ENCODE data around the gene SYT1.

DNA sequence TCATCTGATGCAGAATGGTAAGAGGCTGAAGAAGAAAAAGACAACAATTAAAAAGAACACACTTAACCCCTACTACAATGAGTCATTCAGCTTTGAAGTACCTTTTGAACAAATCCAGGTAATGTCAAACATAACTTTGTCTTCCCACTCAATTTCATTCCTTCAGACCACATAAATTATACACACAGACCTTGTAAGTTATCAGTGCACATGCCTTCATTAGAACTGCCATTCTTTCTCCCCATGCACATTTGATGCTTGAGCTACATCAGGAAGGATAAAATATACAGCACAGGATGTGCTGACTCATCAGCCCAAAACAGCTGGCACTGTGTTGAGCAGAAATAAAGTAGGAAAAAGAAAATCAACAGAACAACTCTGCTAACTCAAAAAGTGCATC, 579.5 kb downstream of the SYT1 start:
- no peak for TF ChIP-seq POLR2A (IDR thresholded peaks at IDR 0.05)
- TF ChIP-seq, protein P1, sequence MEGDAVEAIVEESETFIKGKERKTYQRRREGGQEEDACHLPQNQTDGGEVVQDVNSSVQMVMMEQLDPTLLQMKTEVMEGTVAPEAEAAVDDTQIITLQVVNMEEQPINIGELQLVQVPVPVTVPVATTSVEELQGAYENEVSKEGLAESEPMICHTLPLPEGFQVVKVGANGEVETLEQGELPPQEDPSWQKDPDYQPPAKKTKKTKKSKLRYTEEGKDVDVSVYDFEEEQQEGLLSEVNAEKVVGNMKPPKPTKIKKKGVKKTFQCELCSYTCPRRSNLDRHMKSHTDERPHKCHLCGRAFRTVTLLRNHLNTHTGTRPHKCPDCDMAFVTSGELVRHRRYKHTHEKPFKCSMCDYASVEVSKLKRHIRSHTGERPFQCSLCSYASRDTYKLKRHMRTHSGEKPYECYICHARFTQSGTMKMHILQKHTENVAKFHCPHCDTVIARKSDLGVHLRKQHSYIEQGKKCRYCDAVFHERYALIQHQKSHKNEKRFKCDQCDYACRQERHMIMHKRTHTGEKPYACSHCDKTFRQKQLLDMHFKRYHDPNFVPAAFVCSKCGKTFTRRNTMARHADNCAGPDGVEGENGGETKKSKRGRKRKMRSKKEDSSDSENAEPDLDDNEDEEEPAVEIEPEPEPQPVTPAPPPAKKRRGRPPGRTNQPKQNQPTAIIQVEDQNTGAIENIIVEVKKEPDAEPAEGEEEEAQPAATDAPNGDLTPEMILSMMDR (IDR thresholded peaks at IDR 0.05): no peak

All from Peyer's patch (tissue), 4 donors.